ENCODE data around the gene CDK15.

CDK15 gene

DNA sequence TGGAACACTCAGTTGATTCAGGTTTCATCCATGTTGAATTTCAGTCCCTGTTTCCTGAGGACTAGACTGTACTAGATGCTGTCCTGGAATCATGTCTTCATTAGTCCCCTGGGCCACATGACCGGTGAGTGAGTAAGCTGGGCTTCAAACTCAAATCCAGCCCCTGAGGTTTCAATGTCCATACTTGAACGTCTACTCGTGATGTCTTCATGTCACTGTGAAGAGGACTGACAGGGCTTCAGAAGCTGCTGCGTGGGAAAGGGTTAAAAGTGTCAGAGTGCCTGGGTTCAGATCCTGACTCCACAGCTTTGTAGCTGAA, 101.2 kb downstream of the CDK15 start:
- Histone ChIP-seq H3K9me3 (ENCODE audit: low read depth, low read length) (no peaks in the 10 kb centered on the region), H3K36me3 (ENCODE audit: insufficient read depth, low read length) (no peaks in the 10 kb centered on the region), H3K9ac (ENCODE audit: insufficient read length) (no peak overlapping the region), H3K27ac (no peak overlapping the region), H3K4me3 (no peak overlapping the region)
- TF ChIP-seq FOXP2 (optimal IDR thresholded peaks at IDR 0.05; ENCODE audit: control extremely low read depth, extremely low read length, insufficient read depth): no peak
- no peak for TF ChIP-seq POLR2AphosphoS5 (IDR thresholded peaks at IDR 0.05; ENCODE audit: borderline replicate concordance, low read depth, low read length)
- no peak for TF ChIP-seq EZH2 (IDR thresholded peaks at IDR 0.05)
- DNase-seq (ENCODE audit: low read depth, low spot score): no peak

DNA sequence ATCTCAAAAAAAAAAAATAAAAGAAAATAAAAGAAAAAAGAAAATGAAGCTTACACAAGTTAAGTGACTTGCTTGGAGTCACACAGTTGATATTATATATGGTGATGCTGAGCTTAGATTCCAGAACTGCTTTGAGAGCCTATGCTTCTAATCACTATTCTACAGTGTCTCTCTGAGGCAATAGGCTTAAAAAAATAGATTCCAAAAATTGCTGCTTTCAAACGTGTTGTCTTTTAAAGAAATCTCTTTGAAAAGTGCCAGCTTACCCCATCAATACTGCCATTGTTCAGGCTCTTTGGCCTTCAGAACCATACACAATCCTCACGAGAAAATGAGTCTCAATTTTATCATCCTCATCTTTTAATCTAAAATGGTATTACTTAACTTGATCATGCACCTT, 102.6 kb downstream of the CDK15 start:
- H3K9me3 ChIP-seq (ENCODE audit: low read depth, low read length): no peaks in the 10 kb centered on the region
- no peak overlapping the region for H3K9ac ChIP-seq (ENCODE audit: insufficient read length)
- no peaks in the 10 kb centered on the region for H3K36me3 ChIP-seq (ENCODE audit: insufficient read depth, low read length)
- no peak overlapping the region for H3K27ac ChIP-seq
- no peak for DNase-seq (ENCODE audit: low read depth, low spot score)
- TF ChIP-seq FOXP2 (optimal IDR thresholded peaks at IDR 0.05; ENCODE audit: control extremely low read depth, extremely low read length, insufficient read depth) (no peak), POLR2AphosphoS5 (IDR thresholded peaks at IDR 0.05; ENCODE audit: borderline replicate concordance, low read depth, low read length) (no peak)
- no peak overlapping the region for H3K4me3 ChIP-seq

GRCh38 chr2:201909348-201909747, 103.0 kb downstream of the CDK15 start:
- H3K9me3 ChIP-seq (ENCODE audit: low read depth, low read length): no peaks in the 10 kb centered on the region
- no peak overlapping the region for H3K27ac ChIP-seq
- TF ChIP-seq EZH2 (IDR thresholded peaks at IDR 0.05): no peak
- peak overlapping the region; percentile 15; the same call in 1 of the 2 replicates for H3K4me3 ChIP-seq
- H3K9ac ChIP-seq (ENCODE audit: insufficient read length): no peak overlapping the region
- no peaks in the 10 kb centered on the region for H3K36me3 ChIP-seq (ENCODE audit: insufficient read depth, low read length)
- DNase-seq (ENCODE audit: low read depth, low spot score): no peak

GRCh38 chr2:201909961-201910361, 103.6 kb downstream of the CDK15 start:
- Histone ChIP-seq H3K9ac (ENCODE audit: insufficient read length) (no peak overlapping the region), H3K36me3 (ENCODE audit: insufficient read depth, low read length) (no peaks in the 10 kb centered on the region), H3K27ac (no peak overlapping the region), H3K4me3 (peak overlapping the region; percentile 15; the same call in 1 of the 2 replicates), H3K9me3 (ENCODE audit: low read depth, low read length) (no peaks in the 10 kb centered on the region)
- TF ChIP-seq EZH2 (IDR thresholded peaks at IDR 0.05) (no peak), FOXP2 (optimal IDR thresholded peaks at IDR 0.05; ENCODE audit: control extremely low read depth, extremely low read length, insufficient read depth) (no peak), POLR2AphosphoS5 (IDR thresholded peaks at IDR 0.05; ENCODE audit: borderline replicate concordance, low read depth, low read length) (no peak)
- no peak for DNase-seq (ENCODE audit: low read depth, low spot score)

DNA sequence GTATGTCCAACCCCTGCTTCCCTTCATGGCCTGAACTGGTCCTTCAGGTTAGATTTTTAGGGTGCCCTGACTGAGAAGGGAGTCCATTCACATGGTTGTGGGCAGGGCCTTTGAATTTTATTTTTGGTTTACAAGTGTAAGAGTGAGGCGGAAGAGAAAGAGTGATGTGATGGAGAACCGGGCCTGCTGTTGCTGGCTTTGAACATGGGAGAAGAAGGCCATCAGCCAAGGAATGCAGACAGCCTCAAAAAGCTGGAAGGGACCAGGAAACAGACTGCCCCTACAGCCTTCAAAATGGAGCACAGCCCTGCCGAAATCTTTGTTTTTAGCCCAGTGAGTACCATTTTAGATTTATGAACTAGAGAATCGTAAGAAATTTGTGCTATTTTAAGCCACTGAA, 105.0 kb downstream of the CDK15 start:
- no peak for DNase-seq (ENCODE audit: low read depth, low spot score)
- no peak overlapping the region for H3K27ac ChIP-seq
- no peak overlapping the region for H3K9ac ChIP-seq (ENCODE audit: insufficient read length)

DNA sequence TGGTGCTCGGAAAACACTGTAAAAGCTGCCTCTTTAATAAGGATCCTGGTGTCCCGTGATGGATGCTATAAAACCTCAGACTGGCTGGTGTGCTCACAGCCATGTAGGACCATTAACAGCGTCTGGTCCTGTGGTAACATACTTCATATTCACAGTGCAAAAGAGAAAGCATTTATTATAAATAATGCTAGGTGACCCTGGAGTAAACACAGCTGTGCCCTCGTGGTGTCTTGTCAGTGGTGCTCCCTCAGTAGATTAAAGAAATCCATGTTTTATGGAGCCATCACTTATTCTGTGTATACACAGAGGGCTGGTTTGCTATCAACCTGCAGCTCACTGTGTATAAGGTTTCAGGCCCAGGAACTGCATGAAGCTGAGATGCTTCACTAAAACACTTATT, 106.9 kb downstream of the CDK15 start:
- H3K9me3 ChIP-seq (ENCODE audit: low read depth, low read length): no peaks in the 10 kb centered on the region
- no peak overlapping the region for H3K9ac ChIP-seq (ENCODE audit: insufficient read length)
- H3K4me3 ChIP-seq: no peak overlapping the region
- no peak overlapping the region for H3K27ac ChIP-seq
- no peaks in the 10 kb centered on the region for H3K36me3 ChIP-seq (ENCODE audit: insufficient read depth, low read length)
- DNase-seq (ENCODE audit: low read depth, low spot score): no peak
- TF ChIP-seq EZH2 (IDR thresholded peaks at IDR 0.05) (no peak), POLR2AphosphoS5 (IDR thresholded peaks at IDR 0.05; ENCODE audit: borderline replicate concordance, low read depth, low read length) (no peak), FOXP2 (optimal IDR thresholded peaks at IDR 0.05; ENCODE audit: control extremely low read depth, extremely low read length, insufficient read depth) (no peak)

More for the DNA sequence above, 105.0 kb downstream of the CDK15 start:
- TF ChIP-seq FOXP2 (optimal IDR thresholded peaks at IDR 0.05; ENCODE audit: control extremely low read depth, extremely low read length, insufficient read depth): no peak
- no peak for TF ChIP-seq EZH2 (IDR thresholded peaks at IDR 0.05)
- no peak for TF ChIP-seq POLR2AphosphoS5 (IDR thresholded peaks at IDR 0.05; ENCODE audit: borderline replicate concordance, low read depth, low read length)
- Histone ChIP-seq H3K9me3 (ENCODE audit: low read depth, low read length) (no peaks in the 10 kb centered on the region), H3K36me3 (ENCODE audit: insufficient read depth, low read length) (no peaks in the 10 kb centered on the region), H3K4me3 (no peak overlapping the region)

GRCh38 chr2:201915446-201915845, 109.1 kb downstream of the CDK15 start:
- no peak overlapping the region for H3K9ac ChIP-seq (ENCODE audit: insufficient read length)
- TF ChIP-seq EZH2 (IDR thresholded peaks at IDR 0.05) (no peak), FOXP2 (optimal IDR thresholded peaks at IDR 0.05; ENCODE audit: control extremely low read depth, extremely low read length, insufficient read depth) (no peak), POLR2AphosphoS5 (IDR thresholded peaks at IDR 0.05; ENCODE audit: borderline replicate concordance, low read depth, low read length) (no peak)
- no peak overlapping the region for H3K4me3 ChIP-seq
- no peak overlapping the region for H3K27ac ChIP-seq
- H3K9me3 ChIP-seq (ENCODE audit: low read depth, low read length): no peaks in the 10 kb centered on the region
- DNase-seq (ENCODE audit: low read depth, low spot score): no peak
- no peaks in the 10 kb centered on the region for H3K36me3 ChIP-seq (ENCODE audit: insufficient read depth, low read length)

DNA sequence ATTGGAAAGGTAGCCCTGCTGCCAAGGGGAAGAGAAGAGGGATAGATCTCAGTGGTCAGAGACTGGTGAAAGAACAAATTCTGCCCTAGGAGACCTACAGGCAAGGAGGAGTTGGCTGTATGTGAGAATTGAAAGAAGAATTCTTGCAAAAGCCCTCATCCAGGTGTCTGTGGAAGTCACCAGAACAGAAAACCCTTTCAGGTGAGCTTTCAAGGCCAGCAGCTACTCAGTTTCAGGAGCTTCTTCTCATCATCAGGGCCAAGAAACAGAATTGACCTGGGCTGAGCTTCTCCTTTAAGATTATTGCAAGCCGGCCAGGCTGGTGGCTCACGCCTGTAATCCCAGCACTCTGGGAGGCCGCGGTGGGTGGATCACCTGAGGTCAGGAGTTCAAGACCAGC, 110.2 kb downstream of the CDK15 start:
- H3K36me3 ChIP-seq (ENCODE audit: insufficient read depth, low read length): no peaks in the 10 kb centered on the region
- no peak for DNase-seq (ENCODE audit: low read depth, low spot score)
- no peak overlapping the region for H3K27ac ChIP-seq
- TF ChIP-seq FOXP2 (optimal IDR thresholded peaks at IDR 0.05; ENCODE audit: control extremely low read depth, extremely low read length, insufficient read depth): no peak
- TF ChIP-seq POLR2AphosphoS5 (IDR thresholded peaks at IDR 0.05; ENCODE audit: borderline replicate concordance, low read depth, low read length): no peak
- no peak for TF ChIP-seq EZH2 (IDR thresholded peaks at IDR 0.05)
- H3K9ac ChIP-seq (ENCODE audit: insufficient read length): no peak overlapping the region
- no peak overlapping the region for H3K4me3 ChIP-seq
- no peaks in the 10 kb centered on the region for H3K9me3 ChIP-seq (ENCODE audit: low read depth, low read length)

GRCh38 chr2:201918616-201919307, 112.4 kb downstream of the CDK15 start:
- Histone ChIP-seq H3K4me3 (no peak overlapping the region), H3K36me3 (ENCODE audit: insufficient read depth, low read length) (no peaks in the 10 kb centered on the region), H3K27ac (no peak overlapping the region), H3K9ac (ENCODE audit: insufficient read length) (no peak overlapping the region), H3K9me3 (ENCODE audit: low read depth, low read length) (no peaks in the 10 kb centered on the region)
- TF ChIP-seq FOXP2 (optimal IDR thresholded peaks at IDR 0.05; ENCODE audit: control extremely low read depth, extremely low read length, insufficient read depth): no peak
- no peak for TF ChIP-seq POLR2AphosphoS5 (IDR thresholded peaks at IDR 0.05; ENCODE audit: borderline replicate concordance, low read depth, low read length)
- no peak for TF ChIP-seq EZH2 (IDR thresholded peaks at IDR 0.05)
- DNase-seq (ENCODE audit: low read depth, low spot score): no peak
